Renal pelvis (tissue), 4 donors: Measurements from ENCODE around the gene TUBB1. TPM values are rescaled to one million over a fixed set of nuclear protein-coding genes. Genes with fewer than 3 reads are reported as not detected.
"Not testable (repeated sequence)": the region's sequence is repeated elsewhere in the genome, so short reads cannot be mapped to it uniquely, and the experiment has no call there.

ENCODE experiments used
- DNase-seq: peaks from one replicate; pipeline ENCODE4 v3.0.0-alpha.2; 2013
- polyA plus RNA-seq, 3 donors: library from polyadenylated mRNA; unstranded; fragments of 120-200 nt; gene quantifications; one replicate each; pipeline ENCODE4 v1.2.1, GENCODE V29; 2013; ENCODE audit not compliant: insufficient read length in 3 of 3

TUBB1 gene
- polyA plus RNA-seq, 3 donors = 1.6 to 3.2 (median 2.5) TPM

- no peak for DNase-seq
Measured at GRCh38 chr20:59004763-59005522, 14.3 kb upstream of the TUBB1 start.

DNA sequence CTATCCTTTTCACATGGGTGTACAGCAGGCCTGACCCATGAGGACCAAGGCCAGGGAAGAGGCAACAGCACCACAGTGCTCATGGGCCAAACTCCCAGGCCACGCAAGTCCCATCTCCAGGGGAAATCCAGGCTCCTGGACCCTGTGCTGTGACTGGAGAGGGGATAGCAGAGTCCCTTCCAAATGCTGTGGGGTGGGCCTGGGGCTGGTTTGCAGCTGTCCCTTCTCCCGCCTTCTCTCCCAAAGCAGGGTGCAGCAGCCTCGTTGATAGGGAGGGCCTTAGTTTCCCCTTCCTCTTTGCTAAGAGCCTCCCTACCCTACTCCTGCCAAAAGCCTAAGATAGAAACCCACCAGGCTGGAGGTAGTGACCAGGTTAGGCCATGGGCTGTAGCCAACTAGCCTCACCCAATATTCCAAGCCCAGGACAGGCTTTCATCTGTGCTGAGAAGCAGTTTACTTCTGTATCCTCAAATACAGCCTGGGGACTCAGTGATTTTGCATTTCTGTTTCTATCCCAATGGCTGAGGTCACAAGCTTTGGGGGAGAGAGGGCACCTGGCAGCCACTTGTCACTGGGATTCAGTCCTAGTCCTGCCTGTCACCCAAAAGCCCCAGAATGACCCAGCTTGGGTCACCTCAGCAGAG, 13.6 kb upstream of the TUBB1 start:
- DNase-seq = no peak

GRCh38 chr20:59006167-59006863, 12.9 kb upstream of the TUBB1 start:
- DNase-seq = no peak

DNA sequence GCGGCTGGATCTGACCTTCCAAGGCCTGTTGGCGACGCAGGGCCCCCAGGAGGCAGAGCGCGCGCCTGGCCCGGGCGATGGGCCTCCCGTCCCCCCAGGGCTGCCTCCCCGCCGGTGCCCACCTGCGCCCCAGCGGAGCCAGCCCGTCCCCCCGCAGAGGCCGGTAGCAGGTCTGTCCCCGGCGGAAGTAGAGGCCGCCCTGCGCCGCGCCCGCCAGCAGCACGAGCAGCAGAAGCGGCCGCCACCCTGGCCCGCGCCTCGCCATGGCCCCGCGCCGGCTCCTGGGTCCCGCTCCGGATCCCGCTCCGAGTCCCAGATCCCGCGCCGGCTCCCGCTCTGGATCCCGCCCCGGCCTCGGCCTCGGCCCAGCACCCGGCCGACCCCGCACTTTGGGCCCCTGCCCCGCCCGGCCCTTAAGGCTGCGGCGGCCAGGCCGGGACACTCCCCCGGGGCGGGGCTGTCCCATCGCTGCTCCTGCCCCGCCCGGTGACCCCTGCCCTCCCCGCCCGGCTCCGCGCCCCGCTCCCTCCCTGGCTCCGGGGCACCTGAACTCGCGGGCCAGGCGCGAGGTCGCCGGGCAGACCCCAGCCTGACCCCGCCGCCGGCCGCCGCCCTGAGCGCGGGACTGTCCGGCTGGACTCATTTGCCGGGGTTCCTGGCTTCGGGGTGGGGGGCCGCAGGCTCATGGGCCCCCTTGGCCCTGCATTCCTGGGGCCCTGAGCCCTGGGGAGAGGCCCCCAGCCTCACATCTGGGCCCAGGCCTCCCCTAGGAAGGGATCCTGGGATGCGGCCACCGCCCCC, 12.2 kb upstream of the TUBB1 start, which contains the start of gene CTSZ:
Gene CTSZ, minus strand, starts transcription at position 391 of the 801 bp plus-strand sequence. Its CDS starts 126 bp downstream, at position 265.
- DNase-seq = peak; percentile 44

DNA sequence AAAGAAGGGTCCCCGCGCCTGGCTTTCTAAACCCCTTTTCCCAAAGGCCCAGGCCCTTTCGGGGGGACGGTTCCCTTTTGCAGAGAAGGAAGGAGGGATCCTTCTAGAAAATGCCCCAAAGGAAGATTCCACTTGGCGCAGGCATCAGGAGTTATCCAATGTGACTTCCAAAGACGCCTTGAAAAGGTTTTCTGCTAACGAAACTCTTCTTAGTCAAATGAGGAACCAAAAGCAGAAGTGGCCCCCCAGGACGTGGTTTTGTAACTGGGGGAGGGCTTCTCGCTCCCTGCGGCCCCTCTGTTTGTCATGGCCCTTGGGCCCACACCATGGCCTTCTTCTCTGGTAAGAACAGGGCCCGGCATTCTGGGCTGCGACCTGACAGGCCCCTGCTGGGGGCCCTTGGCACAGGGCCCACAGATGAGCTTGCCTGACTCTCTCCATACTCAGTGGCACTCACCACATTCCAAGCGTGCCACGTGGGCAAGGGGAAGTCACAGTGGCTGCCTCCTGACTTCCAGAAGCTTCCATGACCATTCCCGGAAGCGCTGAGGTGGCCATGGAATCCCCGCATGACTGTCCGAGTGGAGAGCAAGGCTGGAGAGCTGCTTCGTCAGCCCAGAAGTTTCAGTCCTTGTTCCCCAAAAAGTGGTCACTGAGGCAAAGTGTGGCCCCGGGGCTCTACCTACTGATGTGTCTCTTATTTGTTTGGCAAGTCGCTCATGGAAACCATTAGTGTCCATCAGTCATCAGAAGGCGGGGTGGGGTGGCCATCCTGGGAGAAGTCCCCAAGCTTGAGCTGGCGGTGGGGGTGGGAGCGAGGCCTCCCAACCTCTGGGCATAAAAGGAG, 11.3 kb upstream of the TUBB1 start:
- no peak for DNase-seq

- no peak for DNase-seq
Measured at GRCh38 chr20:59008715-59009336, 10.4 kb upstream of the TUBB1 start.

GRCh38 chr20:59010321-59010994, 8.8 kb upstream of the TUBB1 start:
- DNase-seq = no peak

DNA sequence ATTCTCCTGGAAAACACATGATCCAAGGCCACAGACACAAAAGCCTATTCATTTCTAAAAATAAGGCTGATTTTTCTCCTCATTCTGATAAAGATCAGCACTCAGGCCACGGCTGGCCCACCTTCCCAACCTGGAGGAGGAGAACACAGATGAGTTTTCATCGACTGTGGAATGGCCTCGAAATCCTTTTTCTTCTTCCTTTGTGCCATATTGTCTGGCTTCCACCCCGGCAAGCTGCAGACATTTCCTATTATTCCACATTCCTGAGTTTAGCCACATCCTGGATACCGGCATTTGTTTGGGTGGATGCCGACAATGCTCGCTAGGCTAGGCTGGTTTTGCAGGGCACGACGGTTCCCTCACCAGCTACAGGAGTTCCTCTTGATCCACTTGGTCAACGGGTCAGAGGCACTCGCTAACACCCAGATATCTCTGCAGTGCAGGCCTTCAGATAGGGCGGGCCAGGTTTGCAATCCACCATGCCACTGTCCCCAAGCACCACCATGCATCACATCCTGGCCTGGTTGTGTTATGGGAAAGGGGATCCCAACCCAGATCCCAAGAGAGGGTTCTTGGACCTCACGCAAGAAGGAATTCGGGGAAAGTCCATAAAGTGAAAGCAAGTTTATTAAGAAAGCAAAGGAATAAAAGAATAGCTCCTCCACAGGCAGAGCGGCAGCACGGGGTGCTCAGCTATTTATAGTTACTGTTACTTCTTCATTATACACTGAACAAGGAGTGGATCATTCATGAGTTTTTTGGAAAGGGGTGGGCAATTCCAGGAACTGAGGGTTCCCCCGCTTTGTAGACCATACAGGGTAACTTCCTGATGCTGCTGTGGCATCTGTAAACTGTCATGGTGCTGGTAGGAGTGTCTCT, 8.0 kb upstream of the TUBB1 start:
- DNase-seq = no peak

DNA sequence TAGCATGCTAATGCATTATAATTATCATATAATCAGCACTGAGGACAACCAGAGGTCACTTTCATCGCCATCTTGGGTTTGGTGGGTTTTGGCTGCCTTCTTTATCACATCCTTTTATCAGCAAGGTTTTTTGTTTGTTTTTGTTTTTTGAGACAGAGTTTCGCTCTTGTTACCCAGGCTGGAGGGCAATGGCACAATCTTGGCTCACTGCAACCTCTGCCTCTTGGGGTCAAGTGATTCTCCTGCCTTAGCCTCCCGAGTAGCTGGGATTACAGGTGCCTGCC, 7.4 kb upstream of the TUBB1 start:
- not testable (repeated sequence) for DNase-seq

- no peak for DNase-seq
Measured at GRCh38 chr20:59013031-59013951, 5.9 kb upstream of the TUBB1 start.

DNA sequence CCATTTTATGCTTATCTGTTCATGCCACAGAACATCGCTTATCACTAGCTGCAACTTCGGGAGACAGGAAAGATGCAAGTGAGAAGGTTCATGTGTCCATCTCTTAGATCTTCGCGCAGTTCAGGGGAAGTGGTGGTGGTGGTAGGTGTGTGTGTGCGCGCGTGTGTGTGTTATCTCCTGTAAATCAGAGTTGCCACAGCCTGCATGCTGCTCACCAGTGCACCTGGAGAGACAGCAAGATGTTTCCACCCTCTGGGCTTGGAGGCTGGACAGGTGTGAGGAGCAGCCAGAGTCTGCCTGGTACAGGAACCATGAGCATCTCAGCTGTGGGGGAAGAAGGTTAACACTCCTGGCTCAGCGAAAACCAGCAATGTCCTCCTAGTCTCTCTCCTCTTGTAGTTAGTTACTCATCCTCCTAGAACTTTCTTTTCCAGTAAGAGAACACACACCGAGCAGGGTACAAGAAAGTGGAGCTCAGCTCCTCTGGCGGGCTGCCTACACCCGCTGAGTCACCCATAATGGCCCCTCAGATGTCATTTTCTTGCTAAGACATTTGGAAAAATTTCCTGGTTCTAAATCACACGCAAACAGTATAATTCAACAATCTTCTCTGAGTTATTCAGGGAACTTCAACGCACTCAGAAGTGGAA, 5.1 kb upstream of the TUBB1 start:
- DNase-seq = no peak

- DNase-seq = no peak
Measured at GRCh38 chr20:59014680-59015389, 4.4 kb upstream of the TUBB1 start.

GRCh38 chr20:59015411-59015810, 3.8 kb upstream of the TUBB1 start:
- DNase-seq = no peak

DNA sequence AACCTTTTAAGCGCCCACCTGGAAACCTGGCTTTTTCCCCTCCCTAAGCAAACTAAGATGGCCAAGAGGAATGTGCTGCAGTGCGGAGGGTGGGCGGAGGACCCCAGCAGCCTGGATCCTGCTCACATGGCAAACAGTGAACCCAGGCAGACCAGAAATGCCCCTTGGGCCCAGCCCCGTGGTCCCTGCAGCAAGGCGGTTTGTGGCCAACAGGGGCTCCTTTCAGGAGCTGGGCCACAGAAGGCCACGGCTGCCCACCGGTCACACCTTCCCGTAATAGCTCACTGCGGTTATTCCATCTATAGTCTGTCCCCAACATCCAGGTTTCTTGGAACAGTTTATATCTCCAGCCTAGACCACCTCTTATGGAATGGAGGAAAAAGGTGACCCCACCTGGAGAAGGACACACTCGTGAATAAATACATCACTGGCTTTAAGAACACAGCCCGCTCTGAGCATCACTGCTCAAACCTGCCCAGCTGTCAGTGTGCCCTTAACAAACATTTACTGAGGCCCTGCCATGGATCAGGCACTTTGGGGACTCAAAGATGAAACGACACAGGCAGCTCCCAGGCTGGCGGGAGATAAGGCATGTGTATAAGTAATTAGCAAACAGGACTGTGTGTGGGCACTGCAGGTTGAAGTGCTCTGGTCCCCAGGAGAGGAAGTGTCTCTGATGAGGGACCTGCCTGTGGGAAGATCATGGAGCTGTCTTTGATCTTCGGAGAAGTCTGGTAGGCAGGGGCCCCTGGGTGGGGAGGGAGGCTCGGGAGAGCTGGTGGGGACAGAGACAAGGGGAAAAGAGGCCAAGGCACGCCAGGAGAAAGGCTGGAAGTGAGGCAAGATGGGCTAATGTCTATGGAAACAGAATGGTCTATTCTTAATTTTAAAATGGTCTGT, 3.2 kb upstream of the TUBB1 start:
- DNase-seq = no peak

- DNase-seq = no peak
Measured at GRCh38 chr20:59016795-59017492, 2.3 kb upstream of the TUBB1 start.
